GM21528 (cell line): ENCODE data around the gene DCUN1D2.

Experiments
- ATAC-seq: cut with Tn5 transposase; IDR thresholded peaks from one replicate; pipeline ENCODE4 v1.9.1; 2021; ENCODE audit warnings: mild to moderate bottlenecking, moderate library complexity; ENCODE audit not compliant: unreplicated experiment, low FRiP score

Gene DCUN1D2

DNA sequence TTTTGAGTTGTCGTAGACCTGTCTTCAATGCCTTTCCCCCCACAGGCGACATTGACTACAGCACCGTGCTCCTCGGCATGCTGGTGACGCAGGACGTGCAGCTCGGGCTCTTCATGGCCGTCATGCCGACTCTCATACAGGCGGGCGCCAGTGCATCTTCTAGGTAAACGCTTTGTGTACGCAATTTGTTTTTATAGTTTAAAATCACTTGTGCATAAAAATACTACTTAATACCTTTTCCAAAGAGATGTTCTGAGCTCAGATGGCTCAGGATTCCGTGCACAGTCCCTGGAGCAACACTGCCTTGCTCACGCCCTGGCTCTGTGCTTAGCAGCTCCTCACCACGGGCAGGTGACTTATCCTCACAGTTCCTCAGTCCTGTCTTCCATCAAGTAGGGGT lies 30.1 kb upstream of the DCUN1D2 start:
- ATAC-seq, result no peak

DNA sequence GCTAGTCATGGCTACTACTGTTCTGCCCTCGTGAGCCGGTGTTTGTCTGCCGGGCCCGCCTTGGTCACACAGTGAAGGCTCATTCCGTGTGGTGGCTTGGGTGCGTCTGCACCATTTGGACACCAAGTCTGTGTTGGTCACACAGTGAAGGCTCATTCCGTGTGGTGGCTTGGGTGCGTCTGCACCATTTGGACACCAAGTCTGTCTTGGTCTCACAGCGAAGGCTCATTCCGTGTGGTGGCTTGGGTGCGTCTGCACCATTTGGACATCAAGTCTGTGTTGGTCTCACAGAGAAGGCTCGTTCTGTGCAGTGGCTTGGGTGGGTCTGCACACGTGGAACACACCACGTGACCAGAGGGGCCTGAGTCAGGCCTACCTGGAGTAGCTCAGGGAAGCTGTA lies 29.0 kb upstream of the DCUN1D2 start:
- no peak for ATAC-seq

DNA sequence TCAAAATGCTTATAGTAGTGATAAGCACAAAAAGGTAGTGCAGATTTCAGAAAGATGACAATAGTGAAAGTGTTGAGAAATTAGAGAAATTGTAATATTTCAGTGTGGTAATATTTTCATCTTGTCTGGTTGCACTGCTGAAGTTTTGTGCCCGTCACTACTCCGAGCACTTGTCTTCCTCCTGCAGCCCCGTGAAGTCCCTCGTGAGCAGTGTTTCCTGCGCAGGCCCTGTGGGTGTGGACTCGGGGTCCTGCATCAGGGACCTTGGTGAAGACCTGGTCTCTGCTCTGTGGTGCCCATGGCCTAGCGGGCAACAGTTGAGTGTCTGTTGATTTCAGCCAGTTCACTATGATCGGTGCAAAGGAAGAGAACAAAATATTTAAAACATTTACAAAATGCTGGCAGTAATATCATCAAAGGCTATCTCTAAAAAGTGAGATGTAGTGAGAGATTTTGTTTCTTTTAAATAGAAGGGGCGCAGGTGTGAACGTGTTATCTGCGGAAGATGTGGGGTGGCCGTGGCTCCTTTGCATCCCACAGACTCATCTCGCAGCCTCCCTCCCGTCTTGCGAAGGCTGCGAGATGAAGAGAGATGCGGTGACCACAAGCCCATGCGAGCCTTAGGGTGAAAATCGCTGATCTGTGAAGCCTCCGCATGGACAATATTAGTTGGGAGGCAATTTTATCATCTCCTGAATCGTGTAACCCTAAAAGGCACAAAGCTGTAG lies 27.7 kb upstream of the DCUN1D2 start:
- no peak for ATAC-seq

DNA sequence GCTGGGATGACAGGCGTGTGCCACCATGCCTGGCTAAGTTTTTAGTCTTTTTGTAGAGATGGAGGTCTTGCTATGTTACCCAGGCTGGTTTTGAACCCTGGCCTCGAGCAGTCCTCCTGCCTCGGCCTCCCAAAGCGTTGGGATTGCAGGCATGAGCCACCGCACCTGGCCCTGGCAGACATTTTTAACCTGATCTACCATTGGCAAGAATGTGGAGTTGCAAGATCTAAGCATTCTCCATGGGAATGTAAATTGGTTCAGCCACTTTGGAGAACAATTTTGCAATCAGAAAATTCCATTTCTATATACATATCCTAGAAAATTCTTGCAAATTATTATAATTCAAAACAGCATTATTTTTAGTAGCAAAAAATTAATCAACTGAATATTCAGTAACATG lies 24.3 kb upstream of the DCUN1D2 start:
- no peak for ATAC-seq

DNA sequence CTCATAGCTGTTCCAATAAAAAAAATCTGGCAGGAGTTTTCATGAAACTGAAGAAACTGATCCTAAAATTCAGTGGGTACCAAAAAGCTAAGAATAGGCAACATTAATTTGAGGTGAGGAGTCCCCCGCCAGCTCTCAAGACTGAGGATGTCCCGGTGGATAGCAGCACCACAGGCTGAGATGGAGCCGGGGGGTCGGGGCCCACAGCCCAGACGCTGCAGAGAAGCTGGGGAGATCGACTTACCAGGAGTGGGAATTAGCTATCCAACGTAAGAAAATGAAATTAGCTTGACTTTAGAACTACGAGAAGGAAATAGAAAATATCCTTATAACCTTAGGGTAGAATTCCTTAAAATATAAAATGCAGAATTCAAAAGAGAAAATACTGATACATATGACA lies 23.2 kb upstream of the DCUN1D2 start:
- no peak for ATAC-seq

DNA sequence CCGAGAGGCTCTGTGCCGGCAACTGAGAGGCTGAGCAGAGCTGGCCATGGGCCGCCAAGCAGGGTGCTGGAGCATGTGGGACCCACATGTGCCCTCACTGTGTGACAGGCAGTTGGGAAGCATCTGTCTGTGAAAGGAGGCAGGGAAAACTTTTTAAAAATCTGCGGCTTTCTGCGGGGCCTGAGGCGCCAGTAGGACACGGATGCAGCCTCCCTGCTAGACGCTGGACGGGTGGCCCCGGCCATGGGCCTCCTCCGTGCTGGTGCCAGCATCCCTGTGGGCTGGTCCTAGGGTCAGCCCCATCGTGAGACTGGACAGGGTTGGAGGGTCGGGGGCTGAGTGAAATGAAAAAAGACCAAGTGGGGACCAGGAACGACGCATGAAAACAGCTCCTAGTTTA lies 20.9 kb upstream of the DCUN1D2 start:
- ATAC-seq, result no peak

DNA sequence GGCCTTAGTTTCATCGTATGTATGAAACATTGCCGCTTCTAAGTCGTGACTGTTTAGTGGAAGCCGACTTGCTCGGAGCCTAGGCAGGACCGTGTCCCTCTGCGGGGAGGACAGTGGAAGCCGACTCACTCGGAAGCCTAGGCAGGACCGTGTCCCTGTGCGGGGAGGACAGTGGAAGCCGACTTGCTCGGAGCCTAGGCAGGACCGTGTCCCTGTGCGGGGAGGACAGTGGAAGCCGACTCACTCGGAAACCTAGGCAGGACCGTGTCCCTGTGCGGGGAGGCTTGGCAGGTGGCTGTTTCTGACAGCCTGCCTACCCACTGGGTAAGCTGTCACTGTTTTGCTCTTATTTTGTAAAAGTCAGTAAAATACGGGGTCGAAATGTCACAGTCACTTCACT lies 20.4 kb upstream of the DCUN1D2 start:
- ATAC-seq, result no peak

DNA sequence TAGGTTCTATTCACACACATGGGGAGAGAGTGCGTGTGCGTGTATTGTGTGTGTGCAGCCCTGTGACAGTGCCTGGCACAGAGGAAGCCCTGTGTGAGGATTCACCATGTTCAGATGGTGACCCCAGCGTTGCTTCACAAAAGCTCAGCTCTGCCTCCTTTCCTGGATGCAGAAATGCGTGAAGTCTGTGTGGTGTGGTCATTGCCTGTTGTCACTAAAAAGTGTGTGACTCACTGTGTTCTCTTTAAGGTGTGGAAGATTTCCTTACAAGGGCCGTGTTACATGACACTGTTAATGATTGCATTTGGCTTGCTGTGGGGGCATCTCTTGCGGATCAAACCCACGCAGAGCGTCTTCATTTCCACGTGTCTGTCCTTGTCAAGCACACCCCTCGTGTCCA lies 19.5 kb upstream of the DCUN1D2 start:
- no peak for ATAC-seq

DNA sequence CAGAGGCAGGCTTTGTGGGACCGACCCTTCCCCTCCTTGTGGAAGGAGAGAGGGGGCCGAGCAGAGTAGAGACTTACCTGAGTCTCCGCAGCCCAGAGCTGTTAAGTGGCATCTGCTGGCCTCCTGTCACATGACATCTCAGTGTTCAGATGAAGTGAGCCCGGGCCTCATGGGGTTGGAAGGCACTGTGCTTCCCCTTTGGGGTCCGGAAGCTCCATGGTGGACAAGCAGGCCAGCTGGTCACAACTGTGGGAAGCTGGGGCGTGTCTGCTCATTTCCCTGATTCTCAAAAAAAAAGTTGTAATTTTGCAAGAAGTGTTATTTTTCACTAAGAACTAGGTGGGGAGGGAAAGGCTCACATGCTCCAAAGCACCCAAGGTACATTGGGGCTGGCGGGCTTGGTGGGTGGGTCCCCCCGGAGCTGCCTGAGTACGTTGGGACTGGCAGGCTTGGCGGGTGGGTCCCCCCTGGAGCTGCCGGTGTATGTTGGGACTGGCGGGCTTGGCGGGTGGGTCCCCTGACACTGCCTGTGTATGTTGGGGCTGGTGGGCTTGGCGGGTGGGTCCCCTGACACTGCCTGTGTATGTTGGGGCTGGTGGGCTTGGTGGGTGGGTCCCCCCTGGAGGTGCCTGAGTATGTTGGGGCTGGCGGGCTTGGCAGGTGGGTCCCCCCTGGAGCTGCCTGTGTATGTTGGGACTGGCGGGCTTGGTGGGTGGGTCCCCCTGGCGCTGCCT lies 18.2 kb upstream of the DCUN1D2 start:
- no peak for ATAC-seq

DNA sequence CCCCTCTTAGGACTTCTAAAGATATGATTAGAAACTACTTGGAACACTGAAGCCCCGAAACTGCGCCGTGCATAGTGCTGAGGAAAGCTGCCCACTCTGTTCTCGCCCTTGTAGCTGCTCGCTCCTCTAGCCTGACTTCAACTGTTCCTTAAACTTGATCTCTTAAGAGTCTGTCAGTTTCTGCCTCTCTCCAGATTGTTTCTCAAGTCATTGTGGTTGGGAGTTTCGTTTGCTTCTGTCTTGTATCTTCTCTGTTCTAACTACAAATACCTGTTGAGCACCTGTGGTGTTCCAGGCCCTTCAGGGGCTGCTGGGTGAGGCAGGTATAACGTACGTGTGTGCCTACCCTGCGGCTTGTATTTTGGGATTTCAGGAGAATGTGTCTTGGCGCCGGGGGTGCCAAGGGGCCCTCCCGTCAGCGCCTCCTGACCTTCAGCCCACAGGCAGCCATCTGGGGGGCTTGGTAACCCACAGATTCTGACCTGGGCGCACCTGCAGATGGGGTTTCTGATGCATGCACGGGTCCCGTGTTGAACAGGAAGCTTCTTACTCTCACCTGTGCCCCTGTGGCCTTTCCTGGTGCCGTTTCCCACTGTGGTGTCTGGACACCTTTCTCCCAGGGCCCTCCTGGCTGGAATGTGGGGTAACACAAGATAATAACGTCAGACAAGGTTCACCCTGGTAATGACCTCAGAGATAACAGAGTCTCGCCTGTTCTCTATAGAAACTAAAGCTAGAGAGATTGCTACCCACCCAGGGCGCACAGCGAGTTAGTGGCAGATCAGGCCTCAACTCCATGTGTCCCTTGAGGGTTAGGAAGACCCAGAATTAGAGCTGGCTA lies 17.2 kb upstream of the DCUN1D2 start:
- no peak for ATAC-seq

DNA sequence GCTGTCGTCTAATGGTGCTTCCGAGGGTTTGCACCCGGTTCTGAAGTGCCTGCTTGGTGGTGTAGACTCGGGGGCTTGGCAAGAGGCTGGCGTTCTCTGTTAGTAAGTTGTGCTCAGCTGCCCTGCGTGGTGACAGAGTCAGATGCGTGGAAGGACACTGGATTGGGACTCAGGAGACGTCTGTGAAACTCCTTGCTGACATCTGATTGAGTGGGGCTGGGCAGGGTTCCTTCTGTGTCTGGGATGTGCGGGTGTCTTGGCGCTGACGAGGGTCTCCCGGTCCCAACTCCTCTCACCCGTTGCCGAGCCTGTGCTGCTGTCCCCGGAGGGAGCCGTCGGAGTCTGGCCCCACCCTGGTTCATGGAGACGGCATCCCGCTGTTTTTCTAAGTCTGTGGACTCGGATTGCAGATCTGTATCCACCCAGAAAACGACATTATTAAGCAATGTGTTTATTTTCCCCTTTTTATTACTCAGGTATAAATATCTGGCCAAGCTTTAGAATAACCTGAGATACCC lies 16.4 kb upstream of the DCUN1D2 start:
- ATAC-seq, result no peak

DNA sequence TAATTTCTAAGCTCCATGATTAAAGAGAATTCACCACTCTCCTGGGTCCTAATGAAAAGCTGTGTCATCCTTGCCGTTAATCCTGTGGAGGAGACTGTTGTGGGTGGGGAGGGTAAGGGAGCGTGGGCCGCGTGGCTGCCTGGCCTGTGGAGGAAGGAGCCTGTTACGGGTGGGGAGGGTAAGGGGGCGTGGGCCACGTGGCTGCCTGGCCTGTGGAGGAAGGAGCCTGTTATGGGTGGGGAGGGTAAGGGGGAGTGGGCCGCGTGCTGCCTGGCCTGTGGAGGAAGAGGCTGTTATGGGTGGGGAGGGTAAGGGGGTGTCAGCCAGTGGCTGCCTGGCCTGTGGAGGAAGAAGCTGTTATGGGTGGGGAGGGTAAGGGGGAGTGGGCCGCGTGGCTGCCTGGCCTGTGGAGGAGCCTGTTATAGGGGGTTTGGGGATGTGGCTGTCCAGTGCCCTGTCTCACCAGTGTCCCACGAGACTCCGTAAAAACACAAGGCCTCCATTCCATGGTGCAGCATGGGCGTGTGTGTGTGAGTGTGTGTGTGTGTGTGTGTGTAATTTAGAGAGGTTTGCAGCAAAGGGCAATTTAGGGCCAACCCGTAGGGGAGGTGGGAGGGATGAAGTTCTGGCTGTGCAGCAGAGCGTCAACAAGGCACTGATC lies 15.6 kb upstream of the DCUN1D2 start:
- no peak for ATAC-seq

DNA sequence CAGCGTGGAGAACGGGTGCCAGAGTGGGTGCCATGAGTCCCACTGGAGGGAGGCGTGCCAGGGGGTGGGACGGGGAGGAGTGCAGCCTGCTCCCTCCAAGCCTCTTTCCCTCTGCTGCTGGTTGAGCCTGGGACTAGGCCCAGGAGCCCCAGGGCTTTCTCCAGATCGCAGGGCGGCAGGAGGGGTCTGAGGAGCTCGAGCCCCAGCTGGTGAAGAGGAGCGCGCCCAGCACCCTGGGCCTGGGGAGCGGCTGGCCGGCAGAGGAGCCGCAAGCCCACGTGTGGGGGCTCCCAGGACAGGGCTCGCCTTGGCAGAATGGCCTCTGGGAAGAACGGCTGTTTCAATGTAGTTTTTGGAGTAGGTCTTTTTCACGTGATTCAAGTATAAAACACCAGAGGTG lies 12.2 kb upstream of the DCUN1D2 start:
- ATAC-seq, result no peak

DNA sequence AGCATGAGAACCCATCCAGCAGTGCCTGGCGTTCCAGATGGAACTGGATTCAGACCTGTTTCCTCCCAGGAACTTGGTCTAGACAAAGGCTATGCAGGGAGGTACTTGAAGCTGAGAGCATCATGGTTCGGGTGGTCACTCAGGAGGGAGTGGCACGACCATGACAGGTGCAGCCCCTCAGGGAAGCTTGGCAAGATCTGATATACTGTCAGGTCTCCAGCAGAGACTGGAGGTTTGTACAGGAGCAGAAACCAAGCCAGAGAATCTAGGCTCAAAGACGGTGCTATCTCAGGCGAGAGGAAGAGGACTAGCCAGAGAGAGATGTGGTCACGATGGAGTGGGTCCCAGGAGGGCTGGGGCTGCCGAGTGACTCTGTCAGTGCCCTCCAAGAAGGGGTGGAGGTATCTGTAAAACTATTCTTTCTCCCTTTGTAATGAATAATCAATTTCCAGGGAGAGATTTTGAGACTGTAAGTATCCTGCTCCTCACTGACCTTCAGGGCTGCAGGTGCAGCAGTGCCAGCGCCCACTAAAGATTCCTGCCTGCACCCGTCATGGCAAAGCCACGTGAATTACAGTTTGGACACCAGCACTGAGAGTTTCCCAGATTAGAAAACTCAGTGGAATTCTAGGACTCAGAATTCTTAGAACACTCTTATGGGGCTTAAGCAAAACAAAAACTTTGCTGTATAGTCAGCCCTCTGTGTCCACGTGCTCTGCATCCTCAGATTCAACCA lies 10.2 kb upstream of the DCUN1D2 start:
- ATAC-seq, result no peak

DNA sequence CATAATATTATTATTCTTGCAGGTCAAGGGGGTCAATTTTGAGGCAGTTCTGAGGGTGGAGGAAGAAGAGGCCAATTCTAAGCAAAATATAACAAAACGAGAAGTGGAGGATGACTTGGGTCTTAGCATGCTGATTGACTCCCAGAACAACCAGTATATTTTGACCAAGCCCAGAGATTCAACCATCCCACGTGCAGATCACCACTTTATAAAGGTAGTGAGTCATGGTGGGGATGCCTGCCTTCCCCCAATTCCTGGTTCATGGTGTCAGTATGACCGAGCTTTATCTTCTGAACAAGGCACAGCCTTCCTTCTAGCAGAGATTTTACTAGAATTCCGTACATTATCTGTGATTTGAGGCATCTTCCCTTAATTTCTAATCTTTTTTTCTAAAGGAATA lies 9.4 kb upstream of the DCUN1D2 start:
- ATAC-seq, result no peak

DNA sequence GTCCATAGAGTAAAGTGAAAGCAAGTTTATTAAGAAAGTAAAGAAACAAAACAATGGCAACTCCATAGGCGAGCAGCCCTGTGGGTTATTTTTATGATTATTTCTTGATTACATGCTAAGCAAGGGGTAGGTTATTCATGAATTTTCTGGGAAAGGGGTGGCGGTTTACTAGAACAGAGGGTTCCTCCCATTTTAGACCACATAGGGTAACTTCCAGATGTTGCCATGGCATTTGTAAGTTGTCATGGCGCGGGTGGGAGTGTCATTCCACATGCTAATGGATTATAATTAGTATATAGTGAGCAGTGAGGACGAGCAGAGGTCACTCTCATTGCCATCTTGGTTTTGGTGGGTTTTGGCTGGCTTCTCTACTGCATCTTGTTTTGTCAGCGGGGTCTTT lies 8.4 kb upstream of the DCUN1D2 start:
- ATAC-seq, result no peak

DNA sequence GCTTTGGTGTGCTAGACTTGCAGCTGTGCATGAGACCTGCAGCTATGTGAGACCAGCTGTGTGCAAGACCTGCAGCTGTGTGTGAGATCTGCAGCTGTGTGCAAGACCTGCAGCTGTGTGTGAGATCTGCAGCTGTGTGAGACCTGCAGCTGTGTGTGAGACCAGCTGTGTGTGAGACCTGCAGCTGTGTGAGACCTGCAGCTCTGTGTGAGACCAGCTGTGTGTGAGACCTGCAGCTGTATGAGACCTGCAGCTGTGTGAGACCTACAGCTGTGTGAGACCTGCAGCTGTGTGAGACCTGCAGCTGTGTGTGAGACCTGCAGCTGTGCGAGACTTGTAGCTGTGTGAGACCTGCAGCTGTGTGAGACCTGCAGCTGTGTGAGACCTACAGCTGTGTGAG lies 6.7 kb upstream of the DCUN1D2 start:
- ATAC-seq, result no peak

DNA sequence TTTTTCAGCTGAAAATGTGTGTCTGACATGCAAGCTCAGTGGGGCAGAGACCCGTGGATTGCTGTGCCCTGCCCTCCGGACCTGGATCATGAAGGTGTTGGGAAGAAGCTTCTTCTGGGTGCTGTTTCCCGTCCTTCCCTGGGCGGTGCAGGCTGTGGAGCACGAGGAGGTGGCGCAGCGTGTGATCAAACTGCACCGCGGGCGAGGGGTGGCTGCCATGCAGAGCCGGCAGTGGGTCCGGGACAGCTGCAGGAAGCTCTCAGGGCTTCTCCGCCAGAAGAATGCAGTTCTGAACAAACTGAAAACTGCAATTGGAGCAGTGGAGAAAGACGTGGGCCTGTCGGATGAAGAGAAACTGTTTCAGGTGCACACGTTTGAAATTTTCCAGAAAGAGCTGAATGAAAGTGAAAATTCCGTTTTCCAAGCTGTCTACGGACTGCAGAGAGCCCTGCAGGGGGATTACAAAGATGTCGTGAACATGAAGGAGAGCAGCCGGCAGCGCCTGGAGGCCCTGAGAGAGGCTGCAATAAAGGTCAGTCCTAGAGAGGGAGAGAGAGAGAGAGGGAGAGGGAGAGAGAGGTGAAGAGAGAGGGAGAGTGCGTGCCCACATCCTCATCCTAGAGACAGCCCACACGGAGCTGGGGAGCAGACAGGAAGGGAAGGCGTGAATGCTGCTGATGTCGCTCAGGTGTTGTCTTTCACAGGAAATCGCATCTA lies 5.1 kb upstream of the DCUN1D2 start:
- no peak for ATAC-seq

DNA sequence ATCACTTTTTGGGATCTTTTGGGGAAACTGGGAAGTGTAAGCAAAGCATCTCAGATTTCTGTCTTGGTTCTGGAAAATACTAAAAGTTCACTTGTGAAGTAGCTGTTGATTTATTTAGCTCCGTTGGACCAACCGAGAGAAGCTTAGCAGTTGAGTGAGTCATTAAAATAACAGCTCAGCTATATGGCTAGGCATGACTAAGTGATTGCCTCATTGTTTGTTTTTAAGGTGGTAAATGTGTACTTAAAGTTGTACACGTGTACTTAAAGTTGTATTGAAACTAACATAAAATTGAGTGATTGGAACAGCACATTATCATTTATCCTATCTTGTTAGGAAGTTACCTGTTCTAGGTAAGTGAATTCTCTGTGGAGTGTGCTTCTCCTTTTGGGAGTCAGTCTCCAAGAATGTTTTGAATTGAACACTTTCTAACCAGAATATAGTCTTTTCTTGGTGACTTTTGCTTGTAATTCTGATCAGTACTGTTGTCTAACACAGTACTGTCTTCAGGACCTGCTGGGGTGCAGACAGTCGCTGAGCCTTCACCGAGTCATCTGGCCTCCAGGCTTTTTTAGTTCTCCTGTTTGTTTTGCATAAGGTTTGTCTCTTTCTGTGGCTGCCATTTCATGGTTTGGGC lies 2.9 kb upstream of the DCUN1D2 start:
- no peak for ATAC-seq
